Body of pancreas (tissue), 4 donors: ENCODE data around the gene ESPNL.

Experiments
- POLR2A ChIP-seq, 3 donors: fragments of 450-650 bp; IDR thresholded peaks; one replicate each; pipeline ENCODE4 v1.6.1; 2016; ENCODE audit warnings: antibody characterized with exemption in 3 of 3, mild to moderate bottlenecking in 2 of 3
- TF ChIP-seq, protein P1 (sequence below), 7 experiments: fragments of 450-650 bp in 4 of 7; fragments of 200-600 bp in 3 of 7; sonication (generic) in 3 of 7; IDR thresholded peaks; one replicate each; pipeline ENCODE4 v1.5.1; 2016 to 2019; ENCODE audit warnings: antibody characterized with exemption in 7 of 7

DNA sequence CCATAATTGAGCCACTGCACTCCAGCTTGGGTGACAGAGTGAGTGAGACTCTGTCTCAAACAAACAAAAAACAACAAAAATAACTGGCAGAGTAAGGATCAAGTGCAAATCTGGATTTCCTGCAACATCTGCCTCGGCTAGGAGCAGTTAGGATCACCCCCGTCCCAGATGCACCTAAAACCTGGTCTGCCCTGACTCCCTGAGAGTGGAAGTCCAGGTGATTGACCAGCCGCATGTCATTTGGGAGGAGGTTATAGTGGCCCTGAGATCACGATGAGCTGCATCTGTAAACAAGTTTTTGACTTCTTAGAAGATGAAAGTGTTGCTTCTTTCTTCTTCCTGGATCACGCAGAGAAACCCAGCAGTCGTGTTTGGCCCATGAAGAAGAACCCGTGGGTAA lies 5.0 kb upstream of the ESPNL start:
- TF ChIP-seq, protein P1, sequence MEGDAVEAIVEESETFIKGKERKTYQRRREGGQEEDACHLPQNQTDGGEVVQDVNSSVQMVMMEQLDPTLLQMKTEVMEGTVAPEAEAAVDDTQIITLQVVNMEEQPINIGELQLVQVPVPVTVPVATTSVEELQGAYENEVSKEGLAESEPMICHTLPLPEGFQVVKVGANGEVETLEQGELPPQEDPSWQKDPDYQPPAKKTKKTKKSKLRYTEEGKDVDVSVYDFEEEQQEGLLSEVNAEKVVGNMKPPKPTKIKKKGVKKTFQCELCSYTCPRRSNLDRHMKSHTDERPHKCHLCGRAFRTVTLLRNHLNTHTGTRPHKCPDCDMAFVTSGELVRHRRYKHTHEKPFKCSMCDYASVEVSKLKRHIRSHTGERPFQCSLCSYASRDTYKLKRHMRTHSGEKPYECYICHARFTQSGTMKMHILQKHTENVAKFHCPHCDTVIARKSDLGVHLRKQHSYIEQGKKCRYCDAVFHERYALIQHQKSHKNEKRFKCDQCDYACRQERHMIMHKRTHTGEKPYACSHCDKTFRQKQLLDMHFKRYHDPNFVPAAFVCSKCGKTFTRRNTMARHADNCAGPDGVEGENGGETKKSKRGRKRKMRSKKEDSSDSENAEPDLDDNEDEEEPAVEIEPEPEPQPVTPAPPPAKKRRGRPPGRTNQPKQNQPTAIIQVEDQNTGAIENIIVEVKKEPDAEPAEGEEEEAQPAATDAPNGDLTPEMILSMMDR (IDR thresholded peaks at IDR 0.05) = no peak
- no peak for TF ChIP-seq POLR2A (IDR thresholded peaks at IDR 0.05)
